GM19193 (cell line): ENCODE data around the gene TMEM235.

Experiments
- POLR2A ChIP-seq: IDR thresholded peaks from 4 replicates; pipeline ENCODE4 v1.6.1; 2011; ENCODE audit not compliant: insufficient read depth, insufficient read length; ENCODE audit errors: extremely low read depth

Gene TMEM235

GRCh38 chr17:78227455-78227916 is 3.9 kb upstream of the TMEM235 start:
- TF ChIP-seq POLR2A: no peak

GRCh38 chr17:78228176-78228575 is 3.3 kb upstream of the TMEM235 start:
- TF ChIP-seq POLR2A: no peak

- no peak for TF ChIP-seq POLR2A
These were observed 1.0 kb upstream of the TMEM235 start for GRCh38 chr17:78230252-78230962.

GRCh38 chr17:78231991-78232858 is 794 bp downstream of the TMEM235 start:
- no peak for TF ChIP-seq POLR2A

- TF ChIP-seq POLR2A: no peak
These were observed 1.4 kb downstream of the TMEM235 start for GRCh38 chr17:78232859-78233173.

GRCh38 chr17:78233678-78234077 is 2.2 kb downstream of the TMEM235 start:
- no peak for TF ChIP-seq POLR2A

GRCh38 chr17:78234261-78234865 is 2.9 kb downstream of the TMEM235 start:
- TF ChIP-seq POLR2A: no peak

- TF ChIP-seq POLR2A: no peak
These were observed 4.5 kb downstream of the TMEM235 start for GRCh38 chr17:78235885-78236284.

- TF ChIP-seq POLR2A: no peak
These were observed 5.1 kb downstream of the TMEM235 start for GRCh38 chr17:78236362-78237127.

- no peak for TF ChIP-seq POLR2A
These were observed 6.1 kb downstream of the TMEM235 start for GRCh38 chr17:78237401-78238012.

- TF ChIP-seq POLR2A: no peak
These were observed 7.5 kb downstream of the TMEM235 start for GRCh38 chr17:78238823-78239488.

GRCh38 chr17:78239489-78239931 is 8.1 kb downstream of the TMEM235 start:
- TF ChIP-seq POLR2A: no peak

- no peak for TF ChIP-seq POLR2A
These were observed 8.7 kb downstream of the TMEM235 start for GRCh38 chr17:78240012-78240655.
